GM23248 (cell line): ENCODE data around the gene SPEM2. TPM values are rescaled to one million over a fixed set of nuclear protein-coding genes. Genes with fewer than 3 reads are reported as not detected.

Source experiments
- DNase-seq: peaks from one replicate; pipeline ENCODE4 v3.0.0-alpha.2; 2015
- H2AFZ ChIP-seq: fragments of 200-600 bp; sonication (generic); 2 replicates; pipeline ENCODE4 v1.6.1; 2016; ENCODE audit warnings: antibody characterized with exemption
- H3F3A ChIP-seq: fragments of 200-600 bp; sonication (generic); 2 replicates; pipeline ENCODE4 v1.6.1; 2016; ENCODE audit warnings: mild to moderate bottlenecking, antibody characterized with exemption, mixed run types; ENCODE audit not compliant: insufficient read depth
- H3K27ac ChIP-seq: fragments of 200-600 bp; sonication (generic); 2 replicates; pipeline ENCODE4 v1.5.1; 2016; ENCODE audit warnings: mild to moderate bottlenecking
- H3K27me3 ChIP-seq: fragments of 200-600 bp; sonication (generic); replicated peaks from 2 replicates; pipeline ENCODE4 v1.6.1; 2016; ENCODE audit warnings: mild to moderate bottlenecking; ENCODE audit not compliant: insufficient read depth
- H3K36me3 ChIP-seq: fragments of 200-600 bp; sonication (generic); 2 replicates; pipeline ENCODE4 v1.6.1; 2016; ENCODE audit warnings: low read depth, mild to moderate bottlenecking
- H3K4me1 ChIP-seq: fragments of 200-600 bp; sonication (generic); 2 replicates; pipeline ENCODE4 v1.6.1; 2016; ENCODE audit warnings: mild to moderate bottlenecking; ENCODE audit not compliant: insufficient read depth
- H3K4me2 ChIP-seq: fragments of 200-600 bp; sonication (generic); one replicate; pipeline ENCODE4 v1.6.1; 2016; ENCODE audit warnings: mild to moderate bottlenecking; ENCODE audit not compliant: unreplicated experiment
- H3K4me3 ChIP-seq: fragments of 200-600 bp; sonication (generic); 2 replicates; pipeline ENCODE4 v1.5.1; 2016; ENCODE audit warnings: mild to moderate bottlenecking
- H3K79me2 ChIP-seq: fragments of 200-600 bp; sonication (generic); 2 replicates; pipeline ENCODE4 v1.6.1; 2016; ENCODE audit warnings: mild to moderate bottlenecking; ENCODE audit not compliant: insufficient read depth
- H3K9ac ChIP-seq: fragments of 200-600 bp; sonication (generic); 2 replicates; pipeline ENCODE4 v1.6.1; 2016; ENCODE audit warnings: mild to moderate bottlenecking
- H3K9me2 ChIP-seq: fragments of 200-600 bp; sonication (generic); 2 replicates; pipeline ENCODE4 v1.6.1; 2016; ENCODE audit warnings: mixed run types, mild to moderate bottlenecking, moderate library complexity; ENCODE audit not compliant: insufficient read depth
- H3K9me3 ChIP-seq: fragments of 200-600 bp; sonication (generic); one replicate; pipeline ENCODE4 v1.6.1; 2017; ENCODE audit warnings: low read depth
- H4K20me1 ChIP-seq: fragments of 200-600 bp; sonication (generic); 2 replicates; pipeline ENCODE4 v1.6.0; 2016; ENCODE audit not compliant: insufficient read depth
- EZH2 ChIP-seq: fragments of 200-600 bp; sonication (generic); IDR thresholded peaks from 2 replicates; pipeline ENCODE4 v1.6.1; 2018; ENCODE audit warnings: antibody characterized with exemption, mild to moderate bottlenecking; ENCODE audit not compliant: insufficient read depth, poor library complexity, severe bottlenecking
- EZH2phosphoT487 ChIP-seq: fragments of 200-600 bp; sonication (generic); IDR thresholded peaks from 2 replicates; pipeline ENCODE4 v1.6.1; 2018; ENCODE audit warnings: antibody characterized with exemption, moderate library complexity, mild to moderate bottlenecking, low read depth; ENCODE audit not compliant: insufficient read depth
- WGBS, 2 experiments: methylation state at CpG; one replicate each; pipeline ENCODE4 v1.1.6; 2015 to 2017; ENCODE audit warnings: low lambda C conversion rate in 2 of 2, low coverage in 1 of 2; ENCODE audit errors: missing lambda C conversion rate in 2 of 2; 5-methylcytosine and 5-hydroxymethylcytosine counted together
- in situ Hi-C: fragments of 300-500 bp; cut with MboI; formaldehyde crosslinking; loops from 2 replicates; pipeline ENCODE4 v1.15.0; 2020
- polyA plus RNA-seq: library from polyadenylated mRNA; unstranded; fragments of >200 nt; fragmentation: Nextera tagmentation; extraction: Ambion mirVana; gene quantifications from 2 replicates; pipeline ENCODE4 v1.2.1, GENCODE V29; 2016
- total RNA-seq: library from RNA; depleted of rRNA; stranded (reverse); fragments of >200 nt; shearing (Covaris generic); gene quantifications from 2 replicates; pipeline ENCODE4 v1.2.3, GENCODE V29; 2014

The SPEM2 gene
- total and polyA plus RNA-seq, 2 experiments from 2014 or later: not detected

- WGBS, 2 experiments: 95 to 97% methylated on average over 7 to 8 of the region's 8 CpGs
- H3K9ac ChIP-seq: no peak overlapping the region
- H2AFZ ChIP-seq: no peak overlapping the region
- no peak overlapping the region for H3K4me2 ChIP-seq
- H3K4me1 ChIP-seq: peaks cover 16% of the 10 kb centered on the region
- H3K4me3 ChIP-seq: no peak overlapping the region
- no peak for DNase-seq
- no peaks in the 10 kb centered on the region for H3K27me3 ChIP-seq
- peaks cover 12% of the 10 kb centered on the region for H3F3A ChIP-seq
- in situ Hi-C loops: no loop called here
- TF ChIP-seq EZH2 (no peak), EZH2phosphoT487 (no peak)
- H4K20me1 ChIP-seq: no peaks in the 10 kb centered on the region
- no peaks in the 10 kb centered on the region; the same call in 1 of the 2 replicates for H3K79me2 ChIP-seq
- H3K9me3 ChIP-seq: no peaks in the 10 kb centered on the region
- H3K9me2 ChIP-seq: no peaks in the 10 kb centered on the region
- H3K36me3 ChIP-seq: no peaks in the 10 kb centered on the region
- no peak overlapping the region for H3K27ac ChIP-seq
Observed at GRCh38 chr17:7411427-7411750, 14.0 kb upstream of the SPEM2 start.

GRCh38 chr17:7413346-7413985, 11.9 kb upstream of the SPEM2 start:
- no peaks in the 10 kb centered on the region for H3K36me3 ChIP-seq
- peak; percentile 84 for DNase-seq

GRCh38 chr17:7414837-7415236, 10.6 kb upstream of the SPEM2 start:
- Histone ChIP-seq H3K4me3 (no peak overlapping the region), H3K9me3 (no peaks in the 10 kb centered on the region), H3K4me2 (no peak overlapping the region), H3K27ac (no peak overlapping the region), H3F3A (peaks cover 12% of the 10 kb centered on the region), H4K20me1 (no peaks in the 10 kb centered on the region), H3K9ac (no peak overlapping the region), H3K9me2 (no peaks in the 10 kb centered on the region), H3K36me3 (no peaks in the 10 kb centered on the region), H3K4me1 (peaks cover 16% of the 10 kb centered on the region), H3K27me3 (no peaks in the 10 kb centered on the region), H2AFZ (no peak overlapping the region), H3K79me2 (no peaks in the 10 kb centered on the region)
- in situ Hi-C loops: no loop called here
- DNase-seq: no peak
- WGBS, 2 experiments: 85 to 86% methylated on average over 14 of the region's 14 CpGs
- TF ChIP-seq EZH2 (no peak), EZH2phosphoT487 (no peak)

More at GRCh38 chr17:7413346-7413985, 11.9 kb upstream of the SPEM2 start:
- in situ Hi-C loops: no loop called here
- peak overlapping the region; percentile 25; the same call in 1 of the 2 replicates for H3K9ac ChIP-seq
- no peak overlapping the region for H3K4me3 ChIP-seq
- peak overlapping the region; percentile 33; the same call in 1 of the 2 replicates for H3K27ac ChIP-seq
- H3K9me3 ChIP-seq: no peaks in the 10 kb centered on the region
- WGBS, 2 experiments: 63 to 66% methylated on average over 6 of the region's 6 CpGs
- no peak for TF ChIP-seq EZH2
- no peak for TF ChIP-seq EZH2phosphoT487
- H3K27me3 ChIP-seq: no peaks in the 10 kb centered on the region
- H3K4me2 ChIP-seq: peak overlapping the region; percentile 21
- no peaks in the 10 kb centered on the region for H4K20me1 ChIP-seq
- peaks cover 12% of the 10 kb centered on the region for H3F3A ChIP-seq
- no peak overlapping the region for H2AFZ ChIP-seq
- peaks cover 16% of the 10 kb centered on the region for H3K4me1 ChIP-seq
- no peaks in the 10 kb centered on the region for H3K79me2 ChIP-seq
- no peaks in the 10 kb centered on the region for H3K9me2 ChIP-seq

GRCh38 chr17:7415784-7416183, 9.6 kb upstream of the SPEM2 start:
- no peaks in the 10 kb centered on the region for H3K9me3 ChIP-seq
- H4K20me1 ChIP-seq: no peaks in the 10 kb centered on the region
- DNase-seq: no peak
- no peaks in the 10 kb centered on the region for H3K9me2 ChIP-seq
- in situ Hi-C loops: no loop called here
- H3K27ac ChIP-seq: no peak overlapping the region
- no peak overlapping the region for H3K4me2 ChIP-seq
- TF ChIP-seq EZH2phosphoT487 (no peak), EZH2 (no peak)
- peaks cover 12% of the 10 kb centered on the region for H3F3A ChIP-seq
- no peak overlapping the region for H3K9ac ChIP-seq
- 83 to 84% methylated on average over 23 of the region's 23 CpGs for WGBS, 2 experiments
- H3K36me3 ChIP-seq: no peaks in the 10 kb centered on the region
- peaks cover 16% of the 10 kb centered on the region for H3K4me1 ChIP-seq
- no peaks in the 10 kb centered on the region for H3K79me2 ChIP-seq
- H2AFZ ChIP-seq: no peak overlapping the region
- no peaks in the 10 kb centered on the region for H3K27me3 ChIP-seq
- H3K4me3 ChIP-seq: no peak overlapping the region

GRCh38 chr17:7416323-7416722, 9.1 kb upstream of the SPEM2 start:
- TF ChIP-seq EZH2 (no peak), EZH2phosphoT487 (no peak)
- Histone ChIP-seq H3K27me3 (no peaks in the 10 kb centered on the region), H3K4me2 (no peak overlapping the region), H4K20me1 (no peaks in the 10 kb centered on the region), H3F3A (peaks cover 12% of the 10 kb centered on the region), H3K9me3 (no peaks in the 10 kb centered on the region), H3K4me3 (no peak overlapping the region), H3K9ac (no peak overlapping the region), H3K9me2 (no peaks in the 10 kb centered on the region), H3K79me2 (no peaks in the 10 kb centered on the region), H3K36me3 (no peaks in the 10 kb centered on the region), H2AFZ (no peak overlapping the region), H3K4me1 (peaks cover 16% of the 10 kb centered on the region), H3K27ac (no peak overlapping the region)
- in situ Hi-C loops: no loop called here
- DNase-seq: no peak
- WGBS, 2 experiments: 70 to 73% methylated on average over 6 of the region's 6 CpGs
